HG02642 (cell line): Measurements from ENCODE around the gene IFITM2.
"Not testable (repeated sequence)": the region's sequence is repeated elsewhere in the genome, so short reads cannot be mapped to it uniquely, and the experiment has no call there.

ENCODE experiments used
- ATAC-seq: cut with Tn5 transposase; IDR thresholded peaks from one replicate; pipeline ENCODE4 v1.9.1; 2021; ENCODE audit warnings: mild to moderate bottlenecking; ENCODE audit not compliant: unreplicated experiment, poor library complexity

Gene IFITM2

GRCh38 chr11:335779-336658 lies 28.4 kb downstream of the IFITM2 start:
- no peak for ATAC-seq

- ATAC-seq: no peak
Observed at GRCh38 chr11:336659-337198, 29.1 kb downstream of the IFITM2 start.

- ATAC-seq: no peak
Observed at GRCh38 chr11:337711-338110, 30.1 kb downstream of the IFITM2 start.

- ATAC-seq: no peak
Observed at GRCh38 chr11:339963-340362, 32.3 kb downstream of the IFITM2 start.

- no peak for ATAC-seq
Observed at GRCh38 chr11:340539-341512, 33.2 kb downstream of the IFITM2 start.

GRCh38 chr11:342328-342727 lies 34.7 kb downstream of the IFITM2 start:
- no peak for ATAC-seq

- no peak for ATAC-seq
Observed at GRCh38 chr11:344836-345578, 37.4 kb downstream of the IFITM2 start.

- ATAC-seq: no peak
Observed at GRCh38 chr11:346529-346928, 38.9 kb downstream of the IFITM2 start.

GRCh38 chr11:349270-349954 lies 41.8 kb downstream of the IFITM2 start:
- not testable (repeated sequence) for ATAC-seq

GRCh38 chr11:350033-350722 lies 42.6 kb downstream of the IFITM2 start:
- not testable (repeated sequence) for ATAC-seq

GRCh38 chr11:350723-351255 lies 43.2 kb downstream of the IFITM2 start:
- peak; percentile 37 for ATAC-seq

GRCh38 chr11:351411-351810 lies 43.8 kb downstream of the IFITM2 start:
- no peak for ATAC-seq

- no peak for ATAC-seq
Observed at GRCh38 chr11:352456-353031, 44.9 kb downstream of the IFITM2 start.

- ATAC-seq: no peak
Observed at GRCh38 chr11:353179-353873, 45.7 kb downstream of the IFITM2 start.

GRCh38 chr11:355581-356458 lies 48.2 kb downstream of the IFITM2 start:
- peak; percentile 67 for ATAC-seq

GRCh38 chr11:356610-357009 lies 49.0 kb downstream of the IFITM2 start:
- ATAC-seq: no peak

- ATAC-seq: no peak
Observed at GRCh38 chr11:357582-357981, 50.0 kb downstream of the IFITM2 start.
